ENCODE data around the gene TEFM.
"Not testable (repeated sequence)": the region's sequence is repeated elsewhere in the genome, so short reads cannot be mapped to it uniquely, and the experiment has no call there.

TEFM gene

GRCh38 chr17:30920683-30921543 is 14.9 kb upstream of the TEFM start:
- no peak for DNase-seq

DNA sequence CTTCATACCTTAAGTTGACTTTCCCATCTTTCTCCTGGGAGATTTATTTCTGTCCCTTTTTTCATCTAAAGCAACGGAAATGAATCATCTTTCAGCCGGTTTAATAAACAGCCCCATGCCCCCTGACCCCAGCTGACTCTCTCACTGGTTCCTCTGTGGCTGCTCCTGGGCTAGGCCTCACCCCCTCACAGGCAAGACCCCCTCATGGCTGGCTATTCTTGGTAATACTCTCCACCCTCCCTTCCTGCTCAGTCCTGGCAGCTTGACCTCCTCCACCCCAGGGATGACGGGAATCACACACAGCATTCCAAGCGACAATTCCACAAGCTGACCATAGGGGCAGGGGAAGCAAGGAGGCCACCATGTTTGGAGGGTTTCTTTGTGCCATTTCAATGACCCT is 14.2 kb upstream of the TEFM start:
- DNase-seq, result no peak

DNA sequence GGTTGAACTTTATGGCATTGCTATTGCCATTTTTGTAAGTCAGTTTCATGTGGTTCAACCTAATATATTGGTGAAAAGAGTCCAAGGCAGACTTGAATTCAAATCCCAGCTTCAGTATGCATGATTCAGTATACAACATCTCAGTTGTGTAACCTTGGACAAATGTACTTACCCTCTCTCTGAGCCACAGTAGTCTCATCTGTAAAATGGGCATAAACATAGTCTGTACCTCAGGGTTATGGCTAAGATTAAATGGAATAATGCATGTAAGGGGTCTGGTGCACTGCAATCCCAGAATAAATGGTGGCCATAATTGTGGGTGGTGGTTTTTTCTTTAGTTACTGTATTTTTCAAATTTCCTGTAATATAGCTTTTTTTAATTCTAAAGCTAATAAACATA is 11.0 kb upstream of the TEFM start:
- no peak for DNase-seq

GRCh38 chr17:30915833-30916611 is 10.0 kb upstream of the TEFM start:
- DNase-seq, result no peak

- no peak for DNase-seq
Measured at GRCh38 chr17:30913955-30914354, 7.9 kb upstream of the TEFM start.

DNA sequence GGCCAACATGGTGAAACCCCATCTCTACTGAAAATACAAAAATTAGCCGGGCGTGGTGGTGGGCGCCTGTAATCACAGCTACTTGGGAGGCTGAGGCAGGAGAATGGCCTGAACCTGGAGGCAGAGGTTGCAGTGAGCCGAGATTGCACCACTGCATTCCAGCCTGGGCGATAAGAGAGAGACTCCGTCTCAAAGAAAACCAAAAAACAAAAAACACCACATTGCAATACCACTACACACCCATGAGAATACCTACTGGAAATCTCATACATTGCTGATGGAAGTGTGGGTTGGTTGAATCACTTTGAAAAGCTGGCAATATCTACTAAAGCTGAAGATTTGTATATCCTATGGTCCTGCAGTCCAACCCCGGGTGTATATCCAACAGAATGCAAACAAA is 4.1 kb upstream of the TEFM start:
- DNase-seq, result not testable (repeated sequence)

DNA sequence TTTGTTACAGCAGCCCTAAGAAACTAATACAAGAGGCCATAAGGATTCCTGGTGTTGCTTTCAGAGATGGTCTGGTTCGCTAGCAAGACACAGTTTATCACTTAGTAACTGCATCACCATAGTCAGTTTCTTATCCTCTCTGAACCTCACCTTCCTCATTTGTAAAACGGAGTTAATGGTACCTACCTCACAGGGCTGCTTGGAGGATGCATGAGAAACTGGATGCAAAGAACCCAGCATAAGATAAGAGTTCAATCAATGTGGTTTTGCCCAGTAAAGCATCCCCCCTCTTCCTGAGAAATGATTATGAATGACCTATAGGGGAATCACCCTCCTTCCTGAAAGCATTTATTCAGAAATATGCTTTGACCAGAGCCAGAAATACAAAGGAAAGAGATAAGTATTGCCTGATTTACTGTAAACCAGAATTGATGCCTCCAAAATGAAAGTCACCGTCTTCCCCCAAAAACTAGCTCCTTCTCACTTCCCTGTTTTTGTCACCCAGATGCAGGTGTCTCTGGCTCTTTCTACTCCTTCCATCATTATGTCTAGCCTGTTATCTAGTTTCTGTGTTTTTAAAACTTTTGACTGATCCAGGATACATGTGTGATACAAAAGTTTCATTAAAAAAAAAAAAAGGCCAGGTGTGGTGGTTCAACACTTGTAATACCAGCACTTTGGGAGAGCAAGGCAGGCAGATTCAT is 2.8 kb upstream of the TEFM start:
- DNase-seq, result no peak

- no peak for DNase-seq
Measured at GRCh38 chr17:30905742-30906100, 317 bp downstream of the TEFM start.

- no peak for DNase-seq
Measured at GRCh38 chr17:30897311-30897710, 8.7 kb downstream of the TEFM start.

DNA sequence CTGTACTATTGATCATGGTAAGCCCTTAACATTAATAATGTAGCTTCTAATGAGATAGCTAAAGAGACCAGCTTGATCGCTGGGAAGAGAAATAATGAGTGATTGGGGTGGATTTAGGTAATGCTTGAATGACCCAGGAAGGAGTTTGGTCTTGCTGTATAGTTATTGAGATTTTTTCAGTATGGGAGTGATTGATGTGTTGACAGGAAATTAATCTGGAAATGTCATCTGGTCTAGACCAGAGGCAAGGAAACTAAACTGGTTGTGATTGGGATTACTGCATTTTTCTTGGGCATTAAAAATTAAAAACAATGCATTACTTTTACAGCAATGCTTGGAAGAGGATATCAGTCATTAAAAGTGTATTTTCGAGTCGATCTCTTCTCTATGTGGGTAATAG is 11.8 kb downstream of the TEFM start:
- no peak for DNase-seq

- no peak for DNase-seq
Measured at GRCh38 chr17:30886187-30886586, 19.9 kb downstream of the TEFM start.

- no peak for DNase-seq
Measured at GRCh38 chr17:30869005-30869404, 37.0 kb downstream of the TEFM start.

DNA sequence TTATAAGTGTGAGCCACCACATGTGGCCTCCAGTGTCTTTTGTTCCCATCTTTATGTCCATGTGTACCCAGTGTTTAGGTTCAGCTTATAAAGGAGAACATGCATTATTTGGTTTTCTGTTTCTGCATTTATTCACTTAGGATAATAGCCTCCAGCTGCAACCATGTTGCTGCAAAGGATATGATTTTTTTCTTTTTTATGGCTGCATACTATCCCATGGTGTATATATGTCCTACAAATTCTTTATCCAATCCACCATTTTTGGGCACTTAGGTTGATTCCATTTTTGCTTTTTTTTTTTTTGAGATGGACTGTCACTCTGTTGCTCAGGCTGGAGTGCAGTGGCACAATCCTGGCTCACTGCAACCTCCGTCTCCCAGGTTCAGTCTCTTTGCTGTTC is 41.4 kb downstream of the TEFM start:
- DNase-seq, result no peak

GRCh38 chr17:30858556-30859250 is 47.3 kb downstream of the TEFM start:
- DNase-seq, result no peak

DNA sequence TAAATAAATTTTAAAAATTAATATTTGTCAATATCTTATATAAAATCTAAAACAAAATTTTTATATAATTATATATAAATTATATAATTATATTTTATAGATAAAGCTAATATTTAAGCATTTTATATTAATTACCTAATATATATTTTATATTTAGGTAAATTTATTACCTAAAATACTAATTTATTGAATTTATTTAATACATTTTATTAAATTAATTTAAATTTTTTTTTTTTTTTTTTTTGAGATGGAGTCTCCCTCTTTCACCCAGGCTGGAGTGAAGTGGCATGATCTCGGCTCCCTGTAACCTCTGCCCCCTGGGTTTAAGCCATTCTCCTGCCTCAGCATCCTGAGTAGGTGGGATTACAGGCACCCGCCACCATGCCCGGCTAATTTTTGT is 51.9 kb downstream of the TEFM start:
- no peak for DNase-seq
